HG03095 (cell line): ENCODE results near the gene GNAI3.

ENCODE experiments used
- ATAC-seq: cut with Tn5 transposase; IDR thresholded peaks from one replicate; pipeline ENCODE4 v1.9.1; 2021; ENCODE audit warnings: moderate library complexity; ENCODE audit not compliant: unreplicated experiment

The GNAI3 gene

DNA sequence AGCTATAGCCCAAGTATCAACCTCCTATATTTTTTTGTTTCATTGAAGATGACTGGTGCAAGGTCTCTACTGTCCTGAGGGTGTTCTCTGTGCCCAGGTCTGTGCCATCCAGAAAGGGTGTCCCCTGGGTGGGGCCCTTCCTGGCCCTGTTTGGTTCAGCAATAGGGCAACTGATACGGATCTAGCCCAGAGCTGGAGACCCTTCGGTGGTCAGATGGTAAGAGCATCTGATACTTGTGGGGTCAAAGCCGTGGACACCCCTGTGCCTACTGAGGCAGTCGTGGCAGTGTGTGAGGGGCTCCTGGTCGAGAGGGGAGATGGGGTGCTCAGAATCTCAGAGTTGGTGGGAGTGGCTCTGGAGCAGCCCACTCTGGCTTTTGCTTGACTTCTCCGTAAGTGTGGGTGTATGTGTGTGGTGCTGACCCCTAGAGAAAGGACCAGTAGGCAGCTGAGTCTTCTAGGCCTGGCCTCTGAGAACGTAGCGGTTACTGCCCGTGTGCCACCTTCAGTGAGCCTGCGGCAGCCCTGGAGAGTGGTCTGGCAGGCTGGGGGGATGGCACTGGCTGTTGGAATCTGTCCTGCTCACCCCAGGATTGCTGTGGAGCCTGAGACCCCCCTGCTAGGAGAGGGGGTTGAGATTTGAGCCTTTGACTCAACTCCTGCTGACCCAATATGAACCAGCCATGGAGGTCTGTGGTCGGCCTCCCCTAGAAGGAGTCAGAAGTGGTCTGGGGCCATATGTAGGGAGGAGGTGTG, 73.9 kb downstream of the GNAI3 start:
- ATAC-seq: no peak

DNA sequence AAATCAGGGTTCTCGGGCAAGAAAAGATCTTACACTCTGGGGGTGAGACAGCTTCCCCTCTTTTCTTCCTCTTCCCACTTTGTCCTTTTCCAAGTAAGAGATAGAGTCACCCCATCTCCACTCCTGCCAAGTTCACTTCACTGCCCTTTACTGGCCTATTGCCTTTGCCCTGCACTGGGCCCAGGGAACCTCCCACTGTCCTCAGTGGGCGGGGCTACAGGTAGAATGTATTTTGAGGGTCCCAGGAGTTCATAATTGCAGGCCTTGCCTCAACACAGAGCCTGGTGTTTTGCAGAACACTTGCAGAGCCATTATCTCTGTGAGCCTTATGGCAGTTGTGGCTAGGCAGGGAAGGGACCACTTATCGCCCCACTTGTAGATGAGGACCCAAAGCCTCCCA, 74.5 kb downstream of the GNAI3 start:
- no peak for ATAC-seq

DNA sequence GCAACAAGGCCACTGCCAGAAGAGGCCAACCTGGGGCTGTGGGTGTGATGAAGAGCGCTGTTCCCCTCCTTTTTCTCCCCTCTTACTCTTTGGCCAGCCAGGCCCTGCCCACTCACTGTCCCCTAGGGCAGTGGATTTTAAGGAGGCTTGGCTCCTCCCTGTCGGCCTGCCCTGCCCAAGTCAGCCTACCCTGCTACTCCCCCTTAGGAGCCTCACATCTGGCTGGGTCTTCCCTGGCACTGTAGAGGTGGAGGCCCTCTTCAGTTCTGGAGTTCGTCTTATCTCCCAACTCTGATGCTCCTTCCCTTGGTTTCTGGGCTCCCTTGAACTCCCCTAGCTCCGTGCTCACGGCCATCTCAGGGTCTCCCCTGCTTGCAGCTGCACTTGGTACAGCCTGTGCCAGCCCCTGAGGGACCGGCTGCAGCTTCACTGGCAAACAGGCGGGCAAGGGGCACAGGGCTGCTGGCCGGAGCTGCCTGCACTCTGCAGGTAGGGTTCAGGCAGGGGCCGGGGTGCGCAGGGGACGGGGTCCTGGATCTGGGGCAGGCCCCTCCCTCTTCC, 75.3 kb downstream of the GNAI3 start:
- ATAC-seq: no peak

DNA sequence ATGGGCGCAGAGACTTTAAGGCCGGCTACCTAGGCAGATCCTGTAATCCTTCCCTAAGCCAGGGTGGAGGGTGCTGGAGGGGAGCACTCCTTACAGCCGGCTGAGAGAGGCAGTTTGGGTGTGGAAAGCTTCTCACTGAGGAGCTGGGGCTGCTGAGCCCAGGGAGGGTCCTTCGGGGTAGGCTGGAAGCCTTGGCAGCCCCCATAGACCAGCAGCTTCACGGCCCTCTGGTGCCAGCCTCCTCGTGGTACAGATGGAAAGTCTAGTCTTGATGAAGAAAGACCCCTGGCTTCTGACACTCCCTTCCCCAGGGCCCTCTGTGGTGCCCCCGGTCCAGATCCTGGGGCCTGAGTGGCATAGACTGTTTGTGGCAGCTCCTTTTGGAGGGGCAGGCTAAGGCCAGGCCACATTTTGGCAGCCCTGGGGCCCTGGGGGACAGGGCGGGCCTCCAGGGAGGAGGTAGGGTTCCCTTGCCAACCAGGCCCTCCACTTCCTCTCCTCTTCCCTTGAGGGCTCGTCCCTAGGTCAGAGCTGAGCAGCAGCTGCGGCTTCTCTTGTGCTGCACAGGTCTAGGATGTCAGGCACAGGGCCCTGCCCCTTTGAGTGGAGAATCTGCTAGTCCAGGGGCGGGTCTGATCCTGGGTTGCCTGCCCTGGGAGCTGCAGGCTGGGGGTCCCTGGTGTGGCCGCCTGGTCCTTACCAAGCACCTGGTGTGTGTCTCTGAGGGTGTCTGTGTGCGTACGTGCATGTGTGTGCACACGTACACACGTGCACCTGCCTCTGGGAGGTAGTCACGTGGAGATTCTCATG, 76.0 kb downstream of the GNAI3 start:
- no peak for ATAC-seq

DNA sequence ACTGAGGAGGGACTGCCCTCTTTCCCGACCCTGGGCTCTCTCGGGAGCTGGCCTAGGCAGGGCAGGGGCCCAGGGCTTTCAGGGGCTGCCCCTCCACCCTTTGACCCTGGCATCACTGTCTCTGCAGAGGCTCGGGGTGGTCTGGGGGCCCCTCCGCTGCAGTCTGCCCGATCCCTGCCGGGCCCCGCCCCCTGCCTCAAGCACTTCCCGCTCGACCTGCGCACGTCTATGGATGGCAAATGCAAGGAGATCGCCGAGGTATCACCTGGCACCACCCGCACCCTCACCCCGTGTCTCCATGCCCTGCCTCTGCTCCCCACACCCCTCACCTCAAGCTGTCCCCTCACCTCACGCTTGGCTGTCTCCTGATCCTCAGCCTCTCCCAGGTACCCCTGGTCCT, 76.8 kb downstream of the GNAI3 start:
- ATAC-seq: no peak

DNA sequence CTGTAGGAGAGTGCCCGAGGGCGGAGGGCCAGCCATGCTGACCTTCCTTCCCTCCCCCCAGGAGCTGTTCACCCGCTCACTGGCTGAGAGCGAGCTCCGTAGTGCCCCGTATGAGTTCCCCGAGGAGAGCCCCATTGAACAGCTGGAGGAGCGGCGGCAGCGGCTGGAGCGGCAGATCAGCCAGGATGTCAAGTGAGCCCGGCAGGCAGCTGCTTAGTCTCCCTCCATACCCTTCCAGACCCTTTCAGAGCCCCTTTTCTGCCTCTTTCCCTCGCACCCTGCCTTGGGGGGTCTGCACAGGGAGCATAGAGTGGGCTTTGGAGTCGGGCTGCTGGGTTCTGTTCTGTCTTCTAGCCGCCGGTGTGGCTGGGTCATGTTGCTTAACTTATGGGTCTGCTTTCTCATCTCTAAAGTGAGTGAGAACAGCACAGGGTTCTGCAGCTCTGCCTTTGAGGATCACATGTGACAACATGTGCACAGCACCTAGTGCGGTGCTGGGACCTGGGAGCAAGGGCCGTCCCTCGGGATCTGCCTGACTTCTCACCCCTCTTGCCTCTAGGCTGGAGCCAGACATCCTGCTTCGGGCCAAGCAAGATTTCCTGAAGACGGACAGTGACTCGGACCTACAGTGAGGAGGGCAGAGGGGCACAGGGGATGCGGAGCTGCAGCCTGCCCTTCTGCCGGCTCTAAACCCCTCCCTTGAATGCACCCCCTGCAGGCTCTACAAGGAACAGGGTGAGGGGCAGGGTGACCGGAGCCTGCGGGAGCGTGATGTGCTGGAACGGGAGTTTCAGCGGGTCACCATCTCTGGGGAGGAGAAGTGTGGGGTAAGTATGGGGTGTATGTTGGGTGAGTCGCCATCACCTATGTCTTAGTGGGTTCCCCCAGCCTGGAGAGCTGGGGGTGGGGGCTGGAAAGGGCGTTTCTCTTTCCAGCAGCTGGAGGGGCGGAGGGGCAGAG, 77.5 kb downstream of the GNAI3 start:
- no peak for ATAC-seq

DNA sequence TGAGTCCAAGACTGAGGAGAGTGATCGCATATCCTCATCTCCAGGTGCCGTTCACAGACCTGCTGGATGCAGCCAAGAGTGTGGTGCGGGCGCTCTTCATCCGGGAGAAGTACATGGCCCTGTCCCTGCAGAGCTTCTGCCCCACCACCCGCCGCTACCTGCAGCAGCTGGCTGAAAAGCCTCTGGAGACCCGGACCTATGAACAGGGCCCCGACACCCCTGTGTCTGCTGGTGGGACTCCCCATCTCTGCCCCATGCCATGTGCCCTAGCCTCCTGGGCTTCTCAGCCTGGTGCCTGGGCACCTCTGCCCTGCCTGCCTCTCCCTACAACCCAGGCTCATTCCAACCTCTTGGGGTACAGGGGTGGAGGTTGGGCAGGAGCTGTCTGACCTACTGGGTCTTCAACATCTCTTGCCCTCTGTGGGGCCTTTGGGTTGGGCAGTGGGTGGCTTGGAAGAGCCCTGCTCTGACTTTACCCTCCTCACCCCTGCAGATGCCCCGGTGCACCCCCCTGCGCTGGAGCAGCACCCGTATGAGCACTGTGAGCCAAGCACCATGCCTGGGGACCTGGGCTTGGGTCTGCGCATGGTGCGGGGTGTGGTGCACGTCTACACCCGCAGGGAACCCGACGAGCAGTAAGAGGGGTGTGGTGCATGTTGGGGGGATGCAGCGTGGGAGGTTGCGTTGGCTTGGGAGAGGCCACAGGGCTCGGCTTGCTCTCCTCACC, 78.4 kb downstream of the GNAI3 start:
- no peak for ATAC-seq

DNA sequence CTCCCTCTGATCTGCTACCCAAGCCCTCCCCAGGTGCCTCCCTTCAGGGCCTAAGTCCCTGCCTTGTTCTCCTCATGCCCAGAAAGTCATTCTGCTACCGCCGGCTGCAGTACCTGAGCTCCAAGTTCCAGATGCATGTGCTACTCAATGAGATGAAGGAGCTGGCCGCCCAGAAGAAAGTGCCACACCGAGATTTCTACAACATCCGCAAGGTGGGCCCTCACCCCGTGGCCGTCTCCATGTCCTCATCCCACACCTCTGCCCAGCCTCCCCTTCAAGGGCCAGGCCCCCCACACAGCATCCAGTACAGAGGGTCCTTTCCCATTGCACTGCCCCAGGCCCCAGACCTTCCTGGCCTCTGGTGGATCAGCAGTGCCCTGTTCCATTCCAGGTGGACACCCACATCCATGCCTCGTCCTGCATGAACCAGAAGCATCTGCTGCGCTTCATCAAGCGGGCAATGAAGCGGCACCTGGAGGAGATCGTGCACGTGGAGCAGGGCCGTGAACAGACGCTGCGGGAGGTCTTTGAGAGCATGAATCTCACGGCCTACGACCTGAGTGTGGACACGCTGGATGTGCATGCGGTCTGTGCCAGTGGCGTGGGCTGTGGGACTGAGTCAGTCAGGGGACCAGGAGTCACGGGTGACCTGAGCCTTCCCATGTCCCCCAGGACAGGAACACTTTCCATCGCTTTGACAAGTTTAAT, 79.4 kb downstream of the GNAI3 start:
- no peak for ATAC-seq

DNA sequence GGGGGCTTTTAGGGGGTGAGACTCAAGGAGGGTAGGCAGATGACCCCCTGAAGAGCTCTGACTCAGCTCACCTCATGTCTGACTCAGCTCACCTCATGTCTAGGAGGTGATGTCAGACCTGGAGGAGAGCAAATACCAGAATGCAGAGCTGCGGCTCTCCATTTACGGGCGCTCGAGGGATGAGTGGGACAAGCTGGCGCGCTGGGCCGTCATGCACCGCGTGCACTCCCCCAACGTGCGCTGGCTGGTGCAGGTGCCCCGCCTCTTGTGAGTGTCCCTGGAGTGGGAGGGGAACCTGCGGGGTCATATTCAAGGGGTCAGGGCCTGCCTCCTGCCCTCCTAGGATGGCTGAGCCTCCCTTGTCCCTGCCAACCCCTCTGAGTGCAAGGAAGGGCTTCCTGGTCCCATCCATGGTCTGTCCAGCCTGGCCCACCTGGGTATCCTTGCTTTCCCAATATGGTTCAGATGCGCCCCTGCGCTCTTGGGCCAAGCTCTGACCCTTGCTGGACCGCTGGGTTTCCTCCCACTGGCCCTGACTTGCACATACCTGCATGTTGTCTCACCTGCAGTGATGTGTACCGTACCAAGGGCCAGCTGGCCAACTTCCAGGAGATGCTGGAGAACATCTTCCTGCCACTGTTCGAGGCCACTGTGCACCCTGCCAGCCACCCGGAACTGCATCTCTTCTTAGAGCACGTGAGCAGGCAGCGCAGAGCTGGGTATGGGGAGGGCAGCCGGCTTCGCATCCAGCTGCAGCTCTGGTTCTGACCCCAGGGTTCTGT, 80.3 kb downstream of the GNAI3 start:
- ATAC-seq: no peak

DNA sequence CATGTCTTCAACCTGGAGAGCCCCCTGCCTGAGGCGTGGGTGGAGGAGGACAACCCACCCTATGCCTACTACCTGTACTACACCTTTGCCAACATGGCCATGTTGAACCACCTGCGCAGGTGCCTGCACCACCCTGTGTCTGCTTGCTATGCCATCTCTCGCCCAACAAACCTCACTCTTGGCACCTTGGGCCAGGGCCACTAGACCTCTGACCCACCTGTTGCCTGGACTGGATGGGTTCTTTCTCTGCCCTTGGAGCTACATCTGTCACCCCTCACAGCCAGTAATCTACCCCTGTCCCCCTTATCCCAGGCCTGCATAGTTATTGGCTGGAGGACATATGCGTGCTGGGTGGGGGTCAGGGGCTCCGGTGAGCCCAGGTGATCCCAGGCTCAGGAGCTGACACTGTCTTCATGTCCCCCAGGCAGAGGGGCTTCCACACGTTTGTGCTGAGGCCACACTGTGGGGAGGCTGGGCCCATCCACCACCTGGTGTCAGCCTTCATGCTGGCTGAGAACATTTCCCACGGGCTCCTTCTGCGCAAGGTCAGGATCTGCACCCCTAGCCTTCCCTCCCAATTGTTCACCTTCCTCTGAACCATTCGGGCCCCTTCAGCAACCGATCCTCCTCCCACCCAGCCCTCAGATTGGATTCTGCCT, 81.1 kb downstream of the GNAI3 start:
- ATAC-seq: no peak

DNA sequence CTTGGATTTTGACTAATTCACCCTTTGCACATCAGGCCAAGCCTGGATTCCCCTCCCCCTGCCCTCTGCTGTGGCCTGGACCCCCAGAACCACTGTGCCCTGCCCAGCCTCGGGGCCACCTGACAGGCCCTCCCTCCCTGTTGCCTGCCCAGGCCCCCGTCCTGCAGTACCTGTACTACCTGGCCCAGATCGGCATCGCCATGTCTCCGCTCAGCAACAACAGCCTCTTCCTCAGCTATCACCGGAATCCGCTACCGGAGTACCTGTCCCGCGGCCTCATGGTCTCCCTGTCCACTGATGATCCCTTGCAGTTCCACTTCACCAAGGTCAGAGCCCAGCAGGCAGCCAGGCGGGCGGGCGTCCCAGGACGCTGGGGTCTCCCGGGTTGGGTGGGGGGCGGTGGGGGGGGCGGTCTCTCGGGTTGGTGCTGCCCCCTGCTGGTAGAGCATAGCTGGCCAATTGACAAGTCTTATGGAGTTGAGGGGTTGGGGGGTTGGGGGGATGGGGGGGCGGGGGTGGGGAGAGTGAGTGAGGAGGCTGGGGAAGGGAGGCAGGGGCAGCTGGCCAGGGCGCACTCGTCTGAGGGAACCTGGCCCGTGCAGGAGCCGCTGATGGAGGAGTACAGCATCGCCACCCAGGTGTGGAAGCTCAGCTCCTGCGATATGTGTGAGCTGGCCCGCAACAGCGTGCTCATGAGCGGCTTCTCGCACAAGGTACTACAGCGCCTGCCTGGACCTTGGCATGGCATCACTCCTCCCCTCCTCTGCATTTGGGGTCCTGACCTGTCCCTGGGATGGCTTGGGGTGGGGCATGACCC, 81.9 kb downstream of the GNAI3 start:
- ATAC-seq: no peak

DNA sequence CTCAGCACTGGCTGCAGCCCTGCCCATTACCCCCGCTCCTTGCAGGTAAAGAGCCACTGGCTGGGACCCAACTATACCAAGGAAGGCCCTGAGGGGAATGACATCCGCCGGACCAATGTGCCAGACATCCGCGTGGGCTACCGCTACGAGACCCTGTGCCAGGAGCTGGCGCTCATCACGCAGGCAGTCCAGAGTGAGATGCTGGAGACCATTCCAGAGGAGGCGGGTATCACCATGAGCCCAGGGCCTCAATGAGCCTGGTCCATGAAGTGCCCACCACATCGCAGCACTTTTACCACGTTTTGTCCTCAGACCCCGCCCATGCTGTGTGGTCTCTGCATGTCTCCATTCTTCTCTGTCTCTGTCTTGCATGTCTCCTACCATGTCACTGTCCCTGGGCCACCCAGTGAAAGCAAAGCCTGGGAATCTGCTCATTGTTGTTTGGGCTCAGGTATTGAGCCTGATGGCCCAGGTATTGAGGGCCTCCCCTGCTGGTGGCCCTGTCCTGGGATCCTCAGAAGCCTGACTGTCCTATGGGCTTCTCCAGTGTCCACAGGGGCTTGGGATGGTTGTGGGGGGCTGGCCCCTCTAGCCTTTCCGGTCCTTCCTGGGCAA, 82.6 kb downstream of the GNAI3 start:
- ATAC-seq: no peak

DNA sequence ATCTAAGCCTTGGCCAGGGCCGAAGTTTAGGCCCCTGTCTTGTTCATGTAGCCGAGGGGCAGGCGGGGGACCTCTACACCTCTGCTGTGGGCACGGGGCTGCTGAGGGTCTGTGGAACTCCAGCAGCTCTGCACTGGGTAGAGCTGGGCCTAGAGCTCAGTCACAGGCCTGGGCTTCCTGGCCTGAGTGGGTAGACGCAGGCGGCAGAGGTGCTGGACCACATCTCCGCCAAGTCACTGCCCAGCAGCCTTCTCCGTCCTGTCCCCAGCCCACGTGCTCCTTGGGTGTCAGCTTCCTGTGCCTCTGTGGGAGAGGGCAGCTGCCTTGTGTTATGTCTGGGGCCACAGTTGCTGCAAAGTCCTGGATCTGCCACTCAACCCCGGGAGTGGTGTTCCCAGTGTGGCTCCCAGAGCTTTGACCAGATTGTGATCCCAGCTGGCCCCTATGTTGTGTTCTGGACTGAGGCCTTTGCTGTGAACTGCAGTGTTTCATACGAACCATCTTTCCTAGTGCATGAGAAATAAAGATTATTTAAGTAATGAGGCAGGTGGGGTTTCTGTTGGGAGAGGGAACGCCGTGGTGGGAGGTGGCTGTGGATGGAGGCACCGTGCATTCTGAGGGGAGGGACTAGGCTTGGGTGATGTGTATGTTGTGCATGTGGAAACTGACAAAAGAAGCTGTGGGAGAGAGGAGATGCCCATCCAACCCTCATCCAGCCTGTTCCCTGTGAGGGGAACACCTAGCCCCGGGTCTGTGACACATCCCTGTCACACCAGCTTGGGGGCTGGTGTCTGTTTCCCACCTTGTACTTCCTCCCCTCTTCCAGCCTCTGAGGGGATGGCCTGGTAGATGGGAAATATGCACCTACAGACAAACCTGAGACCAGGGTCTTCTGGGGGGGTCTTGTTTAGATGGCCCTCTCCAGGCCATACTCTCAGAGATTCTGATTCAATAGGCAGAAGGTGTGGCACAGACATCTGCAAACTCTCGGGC, 83.4 kb downstream of the GNAI3 start:
- ATAC-seq: no peak

DNA sequence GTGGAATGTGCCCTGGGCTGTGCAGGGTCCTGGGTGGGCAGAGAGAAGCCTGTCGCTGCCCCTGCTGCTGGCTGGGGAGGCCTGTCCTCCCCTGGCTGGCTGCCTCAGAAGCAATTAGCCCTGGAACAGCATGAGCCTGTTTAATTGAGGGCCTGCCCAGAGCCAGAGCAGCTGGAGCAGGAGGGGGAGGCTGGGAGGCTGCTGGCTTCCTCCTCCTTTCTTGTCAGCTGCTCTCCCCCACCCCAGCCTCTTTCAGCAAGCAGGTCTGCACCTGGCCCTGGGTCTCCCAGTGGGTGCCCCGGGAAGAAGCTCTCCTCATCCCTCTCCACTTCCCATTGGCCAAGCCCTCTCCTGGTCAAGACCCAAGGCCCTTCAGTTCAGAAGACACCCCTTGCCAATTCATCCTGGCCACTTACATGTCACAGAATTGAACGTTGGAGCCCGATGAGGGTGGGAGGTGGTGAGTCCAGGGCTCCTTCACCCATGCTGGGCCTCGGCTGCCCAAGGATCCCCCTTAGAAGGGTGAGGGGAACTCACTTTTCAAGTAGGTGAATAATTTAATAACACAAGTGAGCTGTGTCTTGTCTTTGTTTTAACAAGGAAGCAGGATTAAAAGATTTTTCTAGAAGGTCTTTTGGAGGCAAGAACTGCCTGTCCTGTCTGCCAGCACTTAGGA, 84.4 kb downstream of the GNAI3 start:
- no peak for ATAC-seq

DNA sequence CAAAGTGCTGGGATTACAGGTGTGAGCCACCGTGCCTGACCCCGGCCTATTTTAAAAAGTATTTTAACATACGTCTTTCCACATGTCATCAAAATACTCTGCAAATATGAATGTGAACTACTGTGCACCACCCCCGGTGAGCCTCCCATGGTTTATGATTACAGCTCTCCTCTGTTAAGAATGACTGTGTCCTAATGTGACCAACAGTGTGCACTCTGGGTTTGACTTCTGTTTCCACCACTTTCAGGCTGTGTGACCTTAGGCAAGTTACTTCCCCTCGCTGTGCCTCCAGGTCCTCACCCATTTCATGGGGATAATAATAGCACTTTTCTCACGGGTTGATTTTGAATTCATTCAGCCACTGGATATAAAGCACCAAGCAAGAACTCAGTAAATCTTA, 85.9 kb downstream of the GNAI3 start:
- ATAC-seq: no peak
